ENCODE measurements around the gene ESR1. TPM values are rescaled to one million over a fixed set of nuclear protein-coding genes. Genes with fewer than 3 reads are reported as not detected.
"Not testable (repeated sequence)": the region's sequence is repeated elsewhere in the genome, so short reads cannot be mapped to it uniquely, and the experiment has no call there.

Gene ESR1
- total RNA-seq, 4 donors from 2014 or later = 0.83 to 1.8 (median 1.3) TPM

DNA sequence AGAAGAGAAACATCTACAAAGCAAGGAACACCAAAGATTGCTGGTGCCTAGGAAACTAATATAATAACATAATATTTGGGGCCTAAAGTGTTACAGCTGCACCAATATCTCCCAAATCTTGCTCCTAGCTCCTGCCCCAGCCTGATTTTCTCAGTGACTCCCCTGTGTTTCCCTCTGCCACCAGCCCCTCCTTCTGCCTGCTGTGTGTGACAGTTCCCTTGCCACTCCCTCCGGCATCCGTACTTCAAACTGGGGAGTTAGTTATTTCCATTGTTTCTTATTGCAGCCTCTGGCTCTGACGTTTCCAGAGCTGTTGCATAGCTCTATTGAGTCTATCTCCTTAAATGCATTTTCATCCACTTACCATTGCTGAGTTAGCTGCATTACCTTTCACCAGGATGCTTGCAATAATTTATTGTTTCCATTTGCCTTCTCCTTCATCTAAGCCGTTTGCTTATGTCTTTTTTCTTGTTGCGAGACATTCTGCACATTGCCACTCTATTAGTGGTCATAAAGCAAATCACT is 43.1 kb downstream of the ESR1 start:
- H3K4me3 ChIP-seq = no peak overlapping the region

DNA sequence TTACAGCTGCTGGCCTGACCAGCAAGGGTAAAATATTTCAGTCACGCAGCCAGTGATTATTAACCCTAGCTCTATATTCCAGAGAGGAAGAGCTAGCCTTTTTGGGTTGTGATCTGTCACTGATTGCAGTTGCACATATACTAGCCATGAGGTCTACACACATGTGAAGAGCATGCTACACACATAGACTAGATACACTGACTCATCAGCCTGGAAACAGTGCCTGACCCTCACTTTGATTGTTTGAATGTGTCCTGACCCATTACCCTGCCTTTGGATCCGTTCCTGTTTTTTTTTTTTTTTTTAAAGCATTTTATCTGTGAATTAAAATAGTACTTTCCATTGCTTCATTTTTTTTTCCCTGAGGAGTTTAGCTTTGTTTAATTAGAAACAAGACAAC is 50.8 kb downstream of the ESR1 start:
- Histone ChIP-seq H3K4me1 (no peaks in the 10 kb centered on the region), H3K27ac (replicated peaks in 1 of 4) (no peak overlapping the region), H3K9me3 (no peaks in the 10 kb centered on the region), H3K27me3 (no peaks in the 10 kb centered on the region), H3K4me3 (no peak overlapping the region), H3K36me3 (no peaks in the 10 kb centered on the region)
- TF ChIP-seq, protein P1, sequence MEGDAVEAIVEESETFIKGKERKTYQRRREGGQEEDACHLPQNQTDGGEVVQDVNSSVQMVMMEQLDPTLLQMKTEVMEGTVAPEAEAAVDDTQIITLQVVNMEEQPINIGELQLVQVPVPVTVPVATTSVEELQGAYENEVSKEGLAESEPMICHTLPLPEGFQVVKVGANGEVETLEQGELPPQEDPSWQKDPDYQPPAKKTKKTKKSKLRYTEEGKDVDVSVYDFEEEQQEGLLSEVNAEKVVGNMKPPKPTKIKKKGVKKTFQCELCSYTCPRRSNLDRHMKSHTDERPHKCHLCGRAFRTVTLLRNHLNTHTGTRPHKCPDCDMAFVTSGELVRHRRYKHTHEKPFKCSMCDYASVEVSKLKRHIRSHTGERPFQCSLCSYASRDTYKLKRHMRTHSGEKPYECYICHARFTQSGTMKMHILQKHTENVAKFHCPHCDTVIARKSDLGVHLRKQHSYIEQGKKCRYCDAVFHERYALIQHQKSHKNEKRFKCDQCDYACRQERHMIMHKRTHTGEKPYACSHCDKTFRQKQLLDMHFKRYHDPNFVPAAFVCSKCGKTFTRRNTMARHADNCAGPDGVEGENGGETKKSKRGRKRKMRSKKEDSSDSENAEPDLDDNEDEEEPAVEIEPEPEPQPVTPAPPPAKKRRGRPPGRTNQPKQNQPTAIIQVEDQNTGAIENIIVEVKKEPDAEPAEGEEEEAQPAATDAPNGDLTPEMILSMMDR (IDR thresholded peaks at IDR 0.05) = no peak
- intact Hi-C loops (cut with DNase I) = no loop called here
- DNase-seq (ENCODE audit: extremely low spot score) = no peak
- WGBS = 63% methylated on average over 2 of the region's 2 CpGs

More for the DNA sequence above, 43.1 kb downstream of the ESR1 start:
- H3K27me3 ChIP-seq = no peaks in the 10 kb centered on the region
- WGBS = 55% methylated on average over 5 of the region's 5 CpGs
- H3K36me3 ChIP-seq = no peaks in the 10 kb centered on the region
- H3K4me1 ChIP-seq = no peaks in the 10 kb centered on the region
- H3K9me3 ChIP-seq = no peaks in the 10 kb centered on the region
- DNase-seq (ENCODE audit: extremely low spot score) = no peak
- no peak overlapping the region for H3K27ac ChIP-seq (replicated peaks in 1 of 4)
- TF ChIP-seq POLR2A (IDR thresholded peaks at IDR 0.05; ENCODE audit: low read depth) (no peak), EP300 (IDR thresholded peaks at IDR 0.05) (no peak), POLR2AphosphoS5 (IDR thresholded peaks at IDR 0.05) (no peak)
- TF ChIP-seq, protein P1 (IDR thresholded peaks at IDR 0.05) = no peak
- intact Hi-C loops (cut with DNase I) = no loop called here

DNA sequence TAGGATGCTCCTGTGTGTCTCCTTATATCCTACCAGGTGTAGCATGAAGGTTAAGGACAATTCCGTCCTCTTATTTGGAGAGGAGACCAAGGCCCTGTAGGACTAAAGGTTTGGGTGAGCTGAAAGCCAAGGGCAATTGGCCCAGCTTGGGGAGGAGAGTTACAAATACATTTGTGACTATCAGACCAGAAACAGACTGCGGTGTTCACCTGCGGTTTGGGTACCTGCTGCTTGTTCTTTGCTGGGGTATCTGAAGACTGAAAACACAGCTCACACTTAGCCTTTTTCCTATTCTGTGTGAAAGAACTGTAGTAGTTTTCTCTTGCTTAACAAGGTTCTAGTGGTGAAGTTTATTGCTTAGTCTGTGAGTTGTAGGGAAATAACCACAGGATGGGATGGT is 55.0 kb downstream of the ESR1 start:
- H3K27ac ChIP-seq (replicated peaks in 1 of 4) = no peak overlapping the region
- WGBS = 89% methylated on average over 3 of the region's 3 CpGs
- no peaks in the 10 kb centered on the region for H3K4me1 ChIP-seq
- H3K27me3 ChIP-seq = no peaks in the 10 kb centered on the region
- intact Hi-C loops (cut with DNase I) = no loop called here
- H3K4me3 ChIP-seq = no peak overlapping the region
- no peaks in the 10 kb centered on the region for H3K36me3 ChIP-seq
- no peak for DNase-seq (ENCODE audit: extremely low spot score)
- no peak for TF ChIP-seq POLR2A (IDR thresholded peaks at IDR 0.05; ENCODE audit: low read depth)
- TF ChIP-seq EP300 (IDR thresholded peaks at IDR 0.05) = no peak
- no peaks in the 10 kb centered on the region for H3K9me3 ChIP-seq

DNA sequence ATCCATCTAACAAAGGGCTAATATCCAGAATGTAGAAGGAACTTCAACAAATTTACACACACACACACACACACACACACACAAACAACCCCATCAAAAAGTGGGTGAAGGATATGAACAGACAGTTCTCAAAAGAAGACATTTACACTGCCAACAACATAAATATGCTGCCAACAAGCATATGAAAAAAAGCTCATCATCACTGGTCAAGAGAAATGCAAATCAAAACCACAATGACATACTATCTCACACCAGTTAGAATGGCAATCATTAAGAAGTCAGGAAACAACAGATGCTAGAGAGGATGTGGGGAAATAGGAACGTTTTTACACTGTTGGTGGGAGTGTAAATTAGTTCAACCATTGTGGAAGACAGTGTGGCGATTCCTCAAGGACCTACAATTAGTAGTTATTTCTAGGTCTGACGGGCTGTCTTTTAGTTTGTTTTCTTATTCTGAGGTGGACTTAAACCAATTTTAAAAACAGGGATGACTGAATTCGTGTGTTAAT is 59.9 kb downstream of the ESR1 start:
- DNase-seq (ENCODE audit: extremely low spot score) = not testable (repeated sequence)

DNA sequence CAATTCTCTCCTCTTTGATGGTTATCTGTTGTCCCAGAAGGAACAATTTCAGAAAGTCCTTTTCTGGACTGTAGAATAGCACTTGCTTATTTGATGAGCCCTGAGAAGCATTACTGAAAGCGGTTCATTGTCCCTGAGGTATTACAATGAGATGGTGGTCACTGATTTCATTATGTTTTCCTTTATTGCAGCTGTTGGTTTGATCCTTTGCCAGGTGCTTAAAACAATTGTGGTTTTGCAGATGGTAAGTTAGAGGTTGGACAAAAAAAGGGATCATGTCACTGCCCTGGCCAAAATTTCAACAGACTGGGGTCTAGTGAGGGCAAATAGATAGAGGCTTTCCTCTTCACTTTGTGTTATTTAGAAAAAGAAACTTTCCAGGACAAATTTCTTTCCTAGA is 61.9 kb downstream of the ESR1 start:
- Histone ChIP-seq H3K4me1 (no peaks in the 10 kb centered on the region), H3K9me3 (no peaks in the 10 kb centered on the region), H3K27me3 (no peaks in the 10 kb centered on the region), H3K27ac (replicated peaks in 1 of 4) (no peak overlapping the region), H3K4me3 (no peak overlapping the region), H3K36me3 (no peaks in the 10 kb centered on the region)
- TF ChIP-seq POLR2A (IDR thresholded peaks at IDR 0.05; ENCODE audit: low read depth) (no peak), EP300 (IDR thresholded peaks at IDR 0.05) (no peak), POLR2AphosphoS5 (IDR thresholded peaks at IDR 0.05) (no peak)
- TF ChIP-seq, protein P1 (IDR thresholded peaks at IDR 0.05) = no peak
- DNase-seq (ENCODE audit: extremely low spot score) = no peak
- intact Hi-C loops (cut with DNase I) = no loop called here
- WGBS = 54% methylated on average over 1 of the region's 1 CpG

More for the DNA sequence above, 59.9 kb downstream of the ESR1 start:
- H3K4me1 ChIP-seq; intact Hi-C loops (cut with DNase I); H3K9me3 ChIP-seq; H3K27ac ChIP-seq (replicated peaks in 1 of 4); H3K36me3 ChIP-seq; H3K4me3 ChIP-seq; H3K27me3 ChIP-seq: not testable (repeated sequence)
- WGBS = 54% methylated on average over 4 of the region's 4 CpGs

DNA sequence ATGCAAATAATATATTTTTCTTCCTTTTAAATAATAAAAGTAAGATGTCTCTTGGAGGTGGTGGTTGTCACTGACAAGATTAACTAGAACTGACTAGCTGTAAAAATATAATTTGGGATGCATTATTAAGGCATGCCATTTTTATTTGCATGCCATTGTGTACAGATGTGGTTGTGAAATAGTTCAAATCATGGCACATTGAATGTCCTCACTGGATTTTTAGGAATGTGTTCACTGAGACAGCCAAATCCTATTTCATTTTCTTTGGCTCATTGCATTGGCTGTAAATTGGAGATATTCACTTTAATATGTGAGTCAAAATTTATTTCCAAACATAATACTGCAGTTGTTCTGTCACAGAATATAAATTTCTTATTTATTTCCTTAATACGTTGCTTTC is 62.3 kb downstream of the ESR1 start:
- no peak for TF ChIP-seq POLR2AphosphoS5 (IDR thresholded peaks at IDR 0.05)
- TF ChIP-seq, protein P1 (IDR thresholded peaks at IDR 0.05) = no peak
- TF ChIP-seq EP300 (IDR thresholded peaks at IDR 0.05) = no peak
- TF ChIP-seq POLR2A (IDR thresholded peaks at IDR 0.05; ENCODE audit: low read depth) = no peak
- no peaks in the 10 kb centered on the region for H3K36me3 ChIP-seq
- H3K4me3 ChIP-seq = no peak overlapping the region
- 49% methylated on average over 1 of the region's 1 CpG for WGBS
- DNase-seq (ENCODE audit: extremely low spot score) = no peak
- intact Hi-C loops (cut with DNase I) = no loop called here
- no peaks in the 10 kb centered on the region for H3K4me1 ChIP-seq
- no peak overlapping the region for H3K27ac ChIP-seq (replicated peaks in 1 of 4)
- no peaks in the 10 kb centered on the region for H3K9me3 ChIP-seq
- H3K27me3 ChIP-seq = no peaks in the 10 kb centered on the region

Data from esophagus muscularis mucosa (tissue), 4 donors.